ENCODE measurements around the gene SCEL. TPM values are rescaled to one million over a fixed set of nuclear protein-coding genes. Genes with fewer than 3 reads are reported as not detected.

The SCEL gene
- polyA plus RNA-seq, 4 donors: not detected

- no peak for DNase-seq (ENCODE audit: low read depth in 4 of 4, low spot score in 3 of 4)
Observed at GRCh38 chr13:77548594-77548993, 13.1 kb downstream of the SCEL start.

DNA sequence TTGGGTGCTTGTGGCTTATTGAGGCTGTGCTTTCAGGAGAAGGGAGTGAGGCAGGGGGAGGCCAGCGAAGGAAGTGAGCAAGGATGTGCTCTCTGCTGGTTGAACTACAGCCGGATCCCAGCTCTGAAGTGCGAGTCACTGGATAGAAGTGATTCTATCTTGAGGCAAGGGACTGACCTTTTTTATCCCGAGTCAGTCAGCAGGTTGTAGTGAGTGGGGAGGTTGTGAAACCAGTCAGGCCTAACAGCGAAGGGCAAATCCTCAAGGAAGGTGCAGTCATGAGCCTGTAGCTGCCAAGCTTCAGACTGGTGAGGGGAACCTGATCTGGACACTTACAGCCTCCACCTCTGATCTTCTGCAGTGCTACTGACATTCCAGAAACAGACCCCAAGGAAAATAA lies 18.6 kb downstream of the SCEL start:
- no peak for DNase-seq (ENCODE audit: low read depth in 4 of 4, low spot score in 3 of 4)

- no peak for DNase-seq (ENCODE audit: low read depth in 4 of 4, low spot score in 3 of 4)
Observed at GRCh38 chr13:77555246-77555645, 19.7 kb downstream of the SCEL start.

DNA sequence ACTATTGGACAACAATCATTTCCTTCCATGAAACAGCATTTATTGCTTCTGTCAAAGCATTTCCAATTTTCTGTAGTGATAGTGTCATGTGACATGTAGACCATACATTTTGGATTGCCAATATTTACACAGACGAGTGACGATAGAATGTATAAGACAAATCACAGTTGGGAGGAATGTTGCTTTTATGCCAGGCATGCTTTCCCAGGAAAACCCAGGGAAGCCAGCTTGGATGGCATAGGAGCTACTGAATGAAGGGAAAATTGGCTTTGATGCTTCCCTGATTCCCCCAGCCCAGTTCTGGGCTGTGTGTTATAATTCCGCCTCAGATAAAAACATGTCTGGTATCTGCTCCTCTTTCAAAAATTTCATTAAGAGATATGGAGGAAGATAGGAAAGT lies 22.5 kb downstream of the SCEL start:
- DNase-seq (ENCODE audit: low read depth in 4 of 4, low spot score in 3 of 4): no peak

DNA sequence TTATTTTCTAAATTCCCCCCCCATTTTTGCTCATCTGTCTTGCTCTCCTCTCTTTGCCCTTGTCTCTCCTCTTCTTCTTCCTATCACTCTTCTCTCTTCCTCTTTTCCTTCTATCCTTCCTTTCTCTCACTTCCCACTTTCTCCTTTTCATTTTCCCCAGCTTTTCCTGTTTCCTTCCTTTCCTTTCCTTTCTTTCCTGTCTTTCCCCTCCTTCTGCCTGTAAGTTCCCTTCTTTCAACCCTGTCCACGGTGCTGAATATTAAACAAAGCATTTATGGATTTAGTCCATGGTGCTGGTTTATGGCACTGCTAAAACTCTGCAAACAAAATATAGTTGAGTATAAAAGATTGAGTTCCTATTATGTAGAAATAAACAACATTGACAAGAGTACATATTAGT lies 27.6 kb downstream of the SCEL start:
- no peak for DNase-seq (ENCODE audit: low read depth in 4 of 4, low spot score in 3 of 4)

DNA sequence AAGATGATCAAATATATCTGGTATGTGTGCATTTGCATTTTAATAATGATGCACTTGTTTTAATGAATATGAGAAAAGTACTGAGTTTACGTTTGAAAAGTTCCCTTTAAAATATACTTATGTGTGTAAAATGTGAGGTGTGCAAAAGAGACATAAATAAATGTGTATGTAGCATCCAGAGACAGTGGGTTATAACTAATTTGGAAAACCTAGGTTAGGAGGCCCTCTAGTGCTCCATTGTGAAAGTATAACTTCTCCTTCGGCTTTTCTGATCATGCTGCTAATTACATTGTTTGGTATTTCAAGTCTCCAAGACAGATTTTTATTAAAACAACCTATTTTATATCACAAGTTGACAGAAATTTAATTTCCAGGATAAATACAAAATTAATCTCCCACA lies 30.1 kb downstream of the SCEL start:
- DNase-seq (ENCODE audit: low read depth in 4 of 4, low spot score in 3 of 4): no peak

GRCh38 chr13:77571956-77572355 lies 36.5 kb downstream of the SCEL start:
- no peak for DNase-seq (ENCODE audit: low read depth in 4 of 4, low spot score in 3 of 4)

GRCh38 chr13:77574096-77574495 lies 38.6 kb downstream of the SCEL start:
- DNase-seq (ENCODE audit: low read depth in 4 of 4, low spot score in 3 of 4): no peak

- no peak for DNase-seq (ENCODE audit: low read depth in 4 of 4, low spot score in 3 of 4)
Observed at GRCh38 chr13:77579959-77580358, 44.5 kb downstream of the SCEL start.

DNA sequence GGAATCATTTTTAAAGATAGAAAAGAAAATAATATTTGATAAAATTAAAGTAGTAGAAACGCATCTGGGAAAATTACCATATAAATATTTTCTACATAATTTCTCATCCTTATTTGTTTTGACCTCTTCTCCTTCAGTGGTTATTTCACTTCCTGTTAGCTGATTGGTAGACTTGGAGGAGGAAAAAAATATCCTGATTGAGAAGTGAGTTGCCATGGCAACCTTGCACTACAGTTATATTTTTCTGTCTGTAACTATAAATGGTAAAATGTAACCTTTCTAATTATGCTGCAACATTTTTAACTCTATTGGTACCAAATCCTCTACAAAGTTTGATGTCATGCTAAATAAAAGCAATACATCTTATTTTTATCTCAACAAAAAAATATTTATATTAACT lies 45.2 kb downstream of the SCEL start:
- no peak for DNase-seq (ENCODE audit: low read depth in 4 of 4, low spot score in 3 of 4)

GRCh38 chr13:77583581-77583980 lies 48.1 kb downstream of the SCEL start:
- no peak for DNase-seq (ENCODE audit: low read depth in 4 of 4, low spot score in 3 of 4)

DNA sequence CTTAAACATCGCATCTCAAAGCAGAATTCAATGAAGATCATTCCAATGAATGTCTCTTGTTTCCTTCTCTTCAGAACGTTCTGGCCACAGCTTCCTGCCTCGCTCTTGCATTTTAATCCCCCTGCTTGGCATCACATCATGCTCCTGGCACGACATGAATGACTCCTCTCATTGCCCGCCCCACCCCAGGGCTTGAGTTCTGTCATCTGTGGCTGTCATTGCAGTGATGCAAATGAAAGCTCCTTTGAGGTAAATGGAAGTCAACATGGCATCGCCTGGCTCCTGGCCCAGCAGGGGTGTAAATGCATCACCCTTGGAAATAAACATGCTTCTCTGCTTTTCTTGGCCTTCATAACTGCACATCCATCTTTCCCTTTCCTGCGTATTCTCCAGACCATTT lies 48.6 kb downstream of the SCEL start:
- no peak for DNase-seq (ENCODE audit: low read depth in 4 of 4, low spot score in 3 of 4)

DNA sequence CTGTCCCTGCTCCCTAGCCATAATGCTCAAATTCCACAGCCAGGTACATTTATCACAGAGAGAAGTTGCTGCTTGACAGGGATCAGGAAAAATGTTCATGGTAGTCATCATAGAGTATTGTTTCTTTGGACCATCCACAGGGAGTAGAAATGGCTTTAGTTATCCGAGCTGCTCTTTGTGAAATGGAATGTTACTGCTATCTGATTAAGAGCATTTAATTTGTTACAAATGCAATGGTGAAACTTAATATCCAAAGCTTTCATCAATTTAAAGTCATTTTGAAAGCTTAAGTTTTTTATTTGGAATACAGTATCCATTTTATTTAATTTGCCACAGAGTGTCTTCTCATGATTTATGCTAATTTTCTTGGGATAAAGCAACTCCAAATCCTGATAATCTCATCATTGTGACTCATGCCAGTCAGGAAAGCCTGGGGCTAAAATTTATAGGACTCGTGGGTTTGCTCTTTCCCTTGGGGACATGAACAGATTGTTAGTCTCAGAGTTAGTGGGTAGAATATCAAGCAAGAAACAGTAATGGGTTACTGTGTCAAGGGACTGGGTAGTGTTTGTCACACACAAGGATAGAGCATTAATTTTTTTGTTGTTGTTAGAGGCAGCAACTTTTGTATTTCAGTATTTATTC lies 59.8 kb downstream of the SCEL start:
- no peak for DNase-seq (ENCODE audit: low read depth in 4 of 4, low spot score in 3 of 4)

- no peak for DNase-seq (ENCODE audit: low read depth in 4 of 4, low spot score in 3 of 4)
Observed at GRCh38 chr13:77596777-77597176, 61.3 kb downstream of the SCEL start.

DNA sequence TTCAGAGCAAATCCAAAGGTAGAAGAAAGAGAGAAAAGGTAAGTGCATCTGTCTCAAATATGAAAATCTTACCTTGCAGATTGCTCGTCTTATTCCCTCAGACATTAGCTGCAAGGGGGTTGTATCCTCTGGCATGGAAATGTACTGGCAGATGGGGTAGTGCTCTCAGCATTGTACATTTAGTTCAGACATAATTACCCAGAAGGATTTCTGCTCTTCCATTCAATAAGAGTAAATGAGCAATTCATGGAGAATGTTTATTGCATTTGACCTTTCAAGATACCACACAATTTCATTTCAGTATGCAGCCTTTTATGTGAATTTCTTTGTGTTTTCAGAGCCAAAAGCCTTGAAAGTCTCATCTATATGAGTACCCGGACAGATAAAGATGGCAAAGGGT lies 63.8 kb downstream of the SCEL start:
- DNase-seq (ENCODE audit: low read depth in 4 of 4, low spot score in 3 of 4): no peak

DNA sequence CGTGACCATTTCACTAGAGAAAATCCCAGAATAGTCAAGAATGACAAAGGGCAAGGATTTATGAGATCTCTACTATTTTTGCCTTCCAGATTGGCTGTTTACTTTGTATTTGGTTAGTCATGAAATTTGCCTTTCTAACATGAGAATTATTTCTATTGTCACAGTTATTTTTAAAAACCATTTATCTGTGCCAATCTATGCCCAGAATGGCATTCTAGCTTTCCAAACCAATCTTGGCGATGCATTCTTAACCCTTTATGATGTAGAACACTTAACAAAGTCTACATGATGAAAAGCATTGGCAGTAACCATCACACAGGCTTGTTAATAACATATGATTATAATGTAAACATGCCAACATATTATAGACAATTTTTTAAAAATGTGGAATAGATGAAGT lies 65.2 kb downstream of the SCEL start:
- no peak for DNase-seq (ENCODE audit: low read depth in 4 of 4, low spot score in 3 of 4)

- no peak for DNase-seq (ENCODE audit: low read depth in 4 of 4, low spot score in 3 of 4)
Observed at GRCh38 chr13:77611068-77611467, 75.6 kb downstream of the SCEL start.

DNA sequence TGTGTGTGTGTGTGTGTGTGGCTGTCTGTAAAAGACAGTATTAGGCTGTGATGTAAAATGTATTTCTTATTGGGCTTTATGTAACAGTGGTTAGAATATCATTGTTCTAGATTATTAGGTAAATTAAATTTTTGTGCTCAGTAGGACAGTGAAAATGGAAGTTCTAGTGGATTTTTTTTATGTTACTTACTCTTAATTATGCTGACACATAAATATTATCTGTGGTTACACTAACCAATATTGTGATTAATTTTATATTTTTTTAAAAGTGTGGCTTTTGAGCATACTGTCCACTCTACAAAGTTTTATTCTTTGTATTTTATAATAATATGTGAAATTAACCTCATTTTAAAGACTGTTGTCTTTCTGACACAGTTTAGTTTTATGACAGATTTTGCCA lies 80.5 kb downstream of the SCEL start:
- DNase-seq (ENCODE audit: low read depth in 4 of 4, low spot score in 3 of 4): no peak

GRCh38 chr13:77619655-77620054 lies 84.1 kb downstream of the SCEL start:
- DNase-seq (ENCODE audit: low read depth in 4 of 4, low spot score in 3 of 4): no peak

- no peak for DNase-seq (ENCODE audit: low read depth in 4 of 4, low spot score in 3 of 4)
Observed at GRCh38 chr13:77620138-77620537, 84.6 kb downstream of the SCEL start.

DNA sequence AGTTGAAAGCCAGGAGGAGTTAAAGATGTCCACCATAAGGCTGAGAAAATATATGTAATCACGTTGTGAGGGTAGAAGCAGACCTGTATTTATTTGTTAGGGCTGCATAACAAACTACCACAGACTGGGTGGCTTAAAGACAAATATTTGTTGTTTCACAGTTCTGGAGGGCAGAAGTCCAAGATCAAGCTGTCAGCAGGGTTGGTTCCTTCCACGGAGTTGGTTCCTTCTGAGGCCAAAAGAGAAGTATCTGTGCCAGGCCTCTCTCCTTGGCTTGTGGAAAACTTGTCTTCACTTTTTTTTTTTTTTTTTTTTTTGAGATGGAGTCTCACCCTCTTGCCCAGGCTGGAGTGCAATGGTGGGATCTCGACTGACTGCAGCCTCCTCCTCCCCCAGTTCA lies 88.3 kb downstream of the SCEL start:
- DNase-seq (ENCODE audit: low read depth in 4 of 4, low spot score in 3 of 4): no peak

- no peak for DNase-seq (ENCODE audit: low read depth in 4 of 4, low spot score in 3 of 4)
Observed at GRCh38 chr13:77628170-77628569, 92.7 kb downstream of the SCEL start.

- DNase-seq (ENCODE audit: low read depth in 4 of 4, low spot score in 3 of 4): no peak
Observed at GRCh38 chr13:77637588-77637987, 102.1 kb downstream of the SCEL start.
